Ammon's horn (tissue), 1 donor: ENCODE results near the gene RBPJL.

ENCODE experiments used
- DNase-seq: peaks from one replicate; pipeline ENCODE4 v3.0.0-alpha.2; 2016; ENCODE audit warnings: low spot score

RBPJL gene

GRCh38 chr20:45317826-45318225, 11.2 kb downstream of the RBPJL start:
- no peak for DNase-seq

GRCh38 chr20:45318386-45318939, 11.8 kb downstream of the RBPJL start:
- DNase-seq = no peak

GRCh38 chr20:45318948-45319347, 12.3 kb downstream of the RBPJL start:
- DNase-seq = no peak

GRCh38 chr20:45320948-45321595, 14.4 kb downstream of the RBPJL start:
- DNase-seq = no peak

- DNase-seq = peak; percentile 87
These were observed 16.3 kb downstream of the RBPJL start for GRCh38 chr20:45322952-45323383.

- DNase-seq = no peak
These were observed 17.1 kb downstream of the RBPJL start for GRCh38 chr20:45323731-45324130.

GRCh38 chr20:45325371-45325770, 18.7 kb downstream of the RBPJL start:
- no peak for DNase-seq

GRCh38 chr20:45328451-45328850, 21.8 kb downstream of the RBPJL start:
- DNase-seq = no peak

GRCh38 chr20:45329497-45330319, 23.1 kb downstream of the RBPJL start:
- DNase-seq = no peak

- no peak for DNase-seq
These were observed 23.8 kb downstream of the RBPJL start for GRCh38 chr20:45330476-45330875.

GRCh38 chr20:45336530-45337366, 30.1 kb downstream of the RBPJL start:
- peak; percentile 56 for DNase-seq

GRCh38 chr20:45337367-45338120, 30.9 kb downstream of the RBPJL start:
- no peak for DNase-seq

- no peak for DNase-seq
These were observed 31.7 kb downstream of the RBPJL start for GRCh38 chr20:45338121-45339030.

GRCh38 chr20:45339084-45339483, 32.4 kb downstream of the RBPJL start:
- no peak for DNase-seq

GRCh38 chr20:45339799-45340198, 33.2 kb downstream of the RBPJL start:
- DNase-seq = no peak

- no peak for DNase-seq
These were observed 33.7 kb downstream of the RBPJL start for GRCh38 chr20:45340236-45340847.

- no peak for DNase-seq
These were observed 34.3 kb downstream of the RBPJL start for GRCh38 chr20:45340951-45341350.

- no peak for DNase-seq
These were observed 34.9 kb downstream of the RBPJL start for GRCh38 chr20:45341579-45341938.

GRCh38 chr20:45341939-45342854, 35.6 kb downstream of the RBPJL start:
- peak; percentile 66 for DNase-seq
